Measurements from ENCODE around the gene CYP39A1. TPM values are rescaled to one million over a fixed set of nuclear protein-coding genes. Genes with fewer than 3 reads are reported as not detected.

Gene CYP39A1
- total RNA-seq, 1 donor from 2014 or later: 5.4 TPM

DNA sequence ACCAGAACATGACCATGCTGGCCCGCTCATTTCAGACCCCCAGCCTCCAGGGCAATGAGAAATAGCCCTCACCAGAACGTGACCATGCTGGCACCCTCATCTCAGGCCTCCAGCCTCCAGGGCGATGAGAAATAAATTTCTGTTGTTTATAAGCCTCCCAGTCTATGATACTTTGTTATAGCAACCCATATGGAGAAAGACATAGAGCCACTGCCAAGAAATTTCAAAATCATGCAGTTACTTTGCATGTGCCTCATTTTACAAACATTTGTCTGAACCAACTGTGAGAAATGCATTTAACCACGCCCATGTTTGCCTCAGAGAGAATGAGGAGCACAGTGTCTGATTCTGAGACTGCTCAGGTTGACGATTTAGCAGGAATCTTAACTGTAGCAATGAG lies 15.5 kb downstream of the CYP39A1 start:
- Histone ChIP-seq H3K4me1 (no peaks in the 10 kb centered on the region), H3K4me3 (no peak overlapping the region), H3K27me3 (ENCODE audit: low read depth) (no peaks in the 10 kb centered on the region), H3K9me3 (replicated peaks) (no peaks in the 10 kb centered on the region), H3K36me3 (no peaks in the 10 kb centered on the region), H3K27ac (replicated peaks) (no peak overlapping the region)
- intact Hi-C loops (cut with micrococcal nuclease): no loop called here
- DNase-seq: no peak
- TF ChIP-seq, protein P1, sequence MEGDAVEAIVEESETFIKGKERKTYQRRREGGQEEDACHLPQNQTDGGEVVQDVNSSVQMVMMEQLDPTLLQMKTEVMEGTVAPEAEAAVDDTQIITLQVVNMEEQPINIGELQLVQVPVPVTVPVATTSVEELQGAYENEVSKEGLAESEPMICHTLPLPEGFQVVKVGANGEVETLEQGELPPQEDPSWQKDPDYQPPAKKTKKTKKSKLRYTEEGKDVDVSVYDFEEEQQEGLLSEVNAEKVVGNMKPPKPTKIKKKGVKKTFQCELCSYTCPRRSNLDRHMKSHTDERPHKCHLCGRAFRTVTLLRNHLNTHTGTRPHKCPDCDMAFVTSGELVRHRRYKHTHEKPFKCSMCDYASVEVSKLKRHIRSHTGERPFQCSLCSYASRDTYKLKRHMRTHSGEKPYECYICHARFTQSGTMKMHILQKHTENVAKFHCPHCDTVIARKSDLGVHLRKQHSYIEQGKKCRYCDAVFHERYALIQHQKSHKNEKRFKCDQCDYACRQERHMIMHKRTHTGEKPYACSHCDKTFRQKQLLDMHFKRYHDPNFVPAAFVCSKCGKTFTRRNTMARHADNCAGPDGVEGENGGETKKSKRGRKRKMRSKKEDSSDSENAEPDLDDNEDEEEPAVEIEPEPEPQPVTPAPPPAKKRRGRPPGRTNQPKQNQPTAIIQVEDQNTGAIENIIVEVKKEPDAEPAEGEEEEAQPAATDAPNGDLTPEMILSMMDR (IDR thresholded peaks at IDR 0.05; ENCODE audit: borderline replicate concordance): no peak

DNA sequence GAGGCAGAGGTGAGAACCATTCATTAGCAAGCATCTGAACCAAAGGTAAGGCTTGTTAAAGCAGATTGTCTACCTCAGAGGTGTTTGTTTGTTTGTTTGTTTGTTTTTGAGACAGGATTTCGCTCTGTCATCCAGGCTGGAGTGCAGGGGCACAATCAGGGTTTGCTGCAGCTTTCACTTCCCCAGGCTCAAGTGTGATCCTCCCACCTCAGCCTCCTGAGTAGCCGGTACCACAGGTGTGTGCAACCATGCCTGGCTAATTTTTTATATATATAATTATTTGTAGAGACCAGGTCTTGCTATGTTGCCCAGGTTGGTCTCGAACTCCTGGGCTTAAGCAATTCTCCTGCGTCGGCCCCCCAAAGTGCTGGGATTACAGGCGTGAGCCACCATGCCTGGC lies 17.2 kb downstream of the CYP39A1 start:
- H3K4me3 ChIP-seq: no peak overlapping the region
- no peaks in the 10 kb centered on the region for H3K36me3 ChIP-seq
- no peaks in the 10 kb centered on the region for H3K9me3 ChIP-seq (replicated peaks)
- TF ChIP-seq, protein P1 (IDR thresholded peaks at IDR 0.05; ENCODE audit: borderline replicate concordance): no peak
- intact Hi-C loops (cut with micrococcal nuclease): no loop called here
- no peaks in the 10 kb centered on the region for H3K27me3 ChIP-seq (ENCODE audit: low read depth)
- H3K4me1 ChIP-seq: no peaks in the 10 kb centered on the region
- DNase-seq: no peak
- H3K27ac ChIP-seq (replicated peaks): no peak overlapping the region

DNA sequence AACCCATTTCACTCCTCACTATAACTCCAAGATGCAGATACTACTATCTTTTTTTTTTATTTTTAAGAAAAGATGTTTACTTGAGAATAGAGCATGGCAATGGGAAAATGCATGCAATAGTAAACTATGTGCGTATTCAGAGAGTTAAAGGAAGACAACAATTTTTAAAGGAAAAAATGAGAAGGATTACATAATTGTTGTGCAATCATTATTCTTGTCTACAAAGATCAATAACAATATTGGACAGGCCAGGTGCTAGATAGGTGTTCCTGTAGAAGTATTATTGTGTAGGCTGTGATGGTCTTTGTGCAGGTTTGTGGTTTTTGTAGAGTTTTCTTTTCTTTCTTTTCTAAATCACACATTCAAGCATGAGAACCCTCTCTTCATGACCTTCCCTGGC lies 20.6 kb downstream of the CYP39A1 start:
- no peak for DNase-seq
- Histone ChIP-seq H3K4me1 (peaks cover 10% of the 10 kb centered on the region), H3K36me3 (no peaks in the 10 kb centered on the region), H3K27me3 (ENCODE audit: low read depth) (no peaks in the 10 kb centered on the region), H3K27ac (replicated peaks) (no peak overlapping the region), H3K4me3 (no peak overlapping the region), H3K9me3 (replicated peaks) (no peaks in the 10 kb centered on the region)
- intact Hi-C loops (cut with micrococcal nuclease): no loop called here
- TF ChIP-seq, protein P1 (IDR thresholded peaks at IDR 0.05; ENCODE audit: borderline replicate concordance): no peak

DNA sequence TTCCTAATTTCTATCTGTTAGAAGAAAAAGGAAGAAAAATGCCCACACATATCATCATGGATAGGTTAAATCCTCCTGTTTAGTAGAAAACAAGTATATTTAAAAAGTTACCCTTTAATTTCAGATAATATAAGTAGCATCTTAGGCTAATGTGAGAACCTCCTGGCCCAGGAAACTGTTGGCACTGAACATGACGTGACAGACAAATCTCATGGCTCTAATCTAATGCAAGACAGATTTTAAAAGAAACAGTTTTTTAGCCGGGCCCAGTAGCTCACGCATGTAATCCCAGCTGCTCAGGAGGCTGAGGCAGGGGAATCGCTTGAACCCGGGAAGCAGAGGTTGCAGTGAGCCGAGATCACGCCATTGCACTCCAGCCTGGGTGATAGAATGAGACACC lies 22.9 kb downstream of the CYP39A1 start:
- no peaks in the 10 kb centered on the region for H3K36me3 ChIP-seq
- H3K9me3 ChIP-seq (replicated peaks): no peaks in the 10 kb centered on the region
- peaks cover 18% of the 10 kb centered on the region for H3K4me1 ChIP-seq
- no peak for DNase-seq
- H3K27me3 ChIP-seq (ENCODE audit: low read depth): no peaks in the 10 kb centered on the region
- intact Hi-C loops (cut with micrococcal nuclease): loop anchor here (5.0 kb wide), 1 partner anchor 207 kb away; no protein-coding TSS in a partner anchor
- TF ChIP-seq, protein P1 (IDR thresholded peaks at IDR 0.05; ENCODE audit: borderline replicate concordance): no peak
- H3K27ac ChIP-seq (replicated peaks): no peak overlapping the region
- H3K4me3 ChIP-seq: no peak overlapping the region

DNA sequence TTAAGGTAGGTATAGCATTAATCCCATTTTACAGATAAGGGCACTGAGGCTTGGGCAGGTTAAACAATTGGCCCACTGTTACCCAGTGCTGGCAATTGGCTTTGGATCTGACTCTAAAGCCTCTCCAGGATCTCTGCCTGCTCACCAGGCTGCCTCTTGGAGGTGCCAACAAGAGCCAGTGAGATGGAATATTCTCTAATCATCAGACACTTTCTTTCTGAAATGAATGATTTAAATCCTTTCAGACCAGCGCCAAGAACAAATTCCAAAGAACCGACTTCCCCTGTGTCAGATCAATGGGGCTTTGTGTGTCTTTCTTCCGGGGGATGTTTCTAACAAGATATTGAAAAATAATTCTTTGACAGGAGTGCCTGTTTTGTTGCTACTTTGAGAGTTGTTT lies 23.6 kb downstream of the CYP39A1 start:
- Histone ChIP-seq H3K4me3 (no peak overlapping the region), H3K9me3 (replicated peaks) (no peaks in the 10 kb centered on the region), H3K27me3 (ENCODE audit: low read depth) (no peaks in the 10 kb centered on the region), H3K27ac (replicated peaks) (no peak overlapping the region), H3K36me3 (no peaks in the 10 kb centered on the region), H3K4me1 (peaks cover 18% of the 10 kb centered on the region)
- TF ChIP-seq, protein P1 (IDR thresholded peaks at IDR 0.05; ENCODE audit: borderline replicate concordance): no peak
- no peak for DNase-seq
- intact Hi-C loops (cut with micrococcal nuclease): loop anchor here (5.0 kb wide), 1 partner anchor 207 kb away; no protein-coding TSS in a partner anchor

All from left ventricle myocardium inferior (tissue), 1 donor.